Endodermal cell (in vitro differentiated cells): ENCODE data around the gene FAM53A. TPM values are rescaled to one million over a fixed set of nuclear protein-coding genes. Genes with fewer than 3 reads are reported as not detected.

Experiments used
- DNase-seq: peaks from one replicate; pipeline ENCODE4 v3.0.0-alpha.2; 2017
- H3K27ac ChIP-seq: 2 replicates; pipeline ENCODE4 v1.5.1; 2013; ENCODE audit warnings: mild to moderate bottlenecking, low read depth, low read length, moderate library complexity
- H3K27me3 ChIP-seq: 2 replicates; pipeline ENCODE4 v1.6.1; 2013; ENCODE audit warnings: mild to moderate bottlenecking, low read length, moderate library complexity; ENCODE audit not compliant: insufficient read depth, control insufficient read depth, poor library complexity, severe bottlenecking
- H3K36me3 ChIP-seq: 2 replicates; pipeline ENCODE4 v1.7.0; 2013; ENCODE audit warnings: mild to moderate bottlenecking, low read length, moderate library complexity; ENCODE audit not compliant: control insufficient read depth, insufficient read depth
- H3K4me1 ChIP-seq: one replicate; pipeline ENCODE4 v1.7.0; 2013; ENCODE audit warnings: low read length; ENCODE audit not compliant: control insufficient read depth, insufficient read depth
- H3K4me3 ChIP-seq: 2 replicates; pipeline ENCODE4 v1.5.1; 2013; ENCODE audit warnings: mild to moderate bottlenecking, low read length, moderate library complexity
- H3K9ac ChIP-seq: 2 replicates; pipeline ENCODE4 v1.6.1; 2013; ENCODE audit warnings: mild to moderate bottlenecking, low read length, moderate library complexity; ENCODE audit not compliant: poor library complexity, severe bottlenecking; ENCODE audit errors: extremely low read depth
- H3K9me3 ChIP-seq: 2 replicates; pipeline ENCODE4 v1.6.1; 2013; ENCODE audit warnings: mild to moderate bottlenecking, low read length, moderate library complexity; ENCODE audit not compliant: control insufficient read depth
- H3K27ac Mint-ChIP-seq: 2 replicates; pipeline ENCODE4 v1.8.0; 2020; ENCODE audit warnings: mixed read lengths
- H3K27me3 Mint-ChIP-seq: 2 replicates; pipeline ENCODE4 v1.8.0; 2021; ENCODE audit warnings: mild to moderate bottlenecking, mixed read lengths; ENCODE audit not compliant: insufficient read depth
- H3K36me3 Mint-ChIP-seq: 2 replicates; pipeline ENCODE4 v1.8.0; 2020; ENCODE audit warnings: low read depth, mixed read lengths
- H3K4me1 Mint-ChIP-seq: 2 replicates; pipeline ENCODE4 v1.8.0; 2020; ENCODE audit warnings: mixed read lengths
- H3K4me3 Mint-ChIP-seq: 2 replicates; pipeline ENCODE4 v1.8.0; 2020; ENCODE audit warnings: mild to moderate bottlenecking, moderate library complexity, mixed read lengths
- H3K9me3 Mint-ChIP-seq: 2 replicates; pipeline ENCODE4 v1.8.0; 2020; ENCODE audit warnings: mild to moderate bottlenecking, mixed read lengths
- CTCF ChIP-seq: fragments of 200-600 bp; sonication (generic); conservative IDR thresholded peaks from 2 replicates; pipeline ENCODE4 v1.5.0; 2021; ENCODE audit warnings: antibody characterized with exemption, mild to moderate bottlenecking
- WGBS, 2 experiments: methylation state at CpG; one replicate each; pipeline versions ENCODE4 v1.1.5 to v1.1.7; 2013; ENCODE audit warnings: missing lambda C conversion rate in 2 of 2, mixed read lengths in 1 of 2; ENCODE audit not compliant: insufficient coverage in 1 of 2, insufficient read length in 1 of 2; 5-methylcytosine and 5-hydroxymethylcytosine counted together
- total RNA-seq, 2 donors: library from RNA; stranded (reverse); fragmentation: NEBNext Ultra II Directional in 1 of 2; extraction: Animal tissue kit (Norgen Biotek cat#: 25700) in 1 of 2; gene quantifications; 2 replicates in 1 of 2; 3 replicates in 1 of 2; pipeline ENCODE4 v1.2.1, GENCODE V29; 2021

The FAM53A gene
- total RNA-seq, 2 donors from 2014 or later = 3.7 to 4.9 TPM

- WGBS, 2 experiments = 90 to 91% methylated on average over 19 of the region's 19 CpGs
- H3K4me3 Mint-ChIP-seq = no peak overlapping the region
- TF ChIP-seq CTCF = no peak
Observed at GRCh38 chr4:1593458-1593857, 90.7 kb downstream of the FAM53A start.

GRCh38 chr4:1592709-1593417 lies 91.2 kb downstream of the FAM53A start:
- no peak for TF ChIP-seq CTCF
- no peaks in the 10 kb centered on the region for H3K27me3 ChIP-seq
- WGBS, 2 experiments = 94% methylated on average over 37 to 62 of the region's 62 CpGs
- Mint-ChIP-seq H3K27ac (no peak overlapping the region), H3K9me3 (peaks cover 14% of the 10 kb centered on the region), H3K36me3 (no peaks in the 10 kb centered on the region), H3K4me3 (no peak overlapping the region), H3K4me1 (no peaks in the 10 kb centered on the region), H3K27me3 (peaks cover 5% of the 10 kb centered on the region)
- no peak for DNase-seq
- H3K36me3 ChIP-seq = no peaks in the 10 kb centered on the region
- H3K9me3 ChIP-seq = peaks cover 14% of the 10 kb centered on the region
- no peak overlapping the region for H3K9ac ChIP-seq
- no peak overlapping the region for H3K4me3 ChIP-seq
- no peak overlapping the region for H3K27ac ChIP-seq
- no peaks in the 10 kb centered on the region for H3K4me1 ChIP-seq

More at GRCh38 chr4:1593458-1593857, 90.7 kb downstream of the FAM53A start:
- Mint-ChIP-seq H3K27ac (no peak overlapping the region), H3K36me3 (no peaks in the 10 kb centered on the region), H3K27me3 (peaks cover under 1% of the 10 kb centered on the region), H3K4me1 (no peaks in the 10 kb centered on the region), H3K9me3 (peaks cover 12% of the 10 kb centered on the region)
- no peaks in the 10 kb centered on the region for H3K27me3 ChIP-seq
- H3K36me3 ChIP-seq = no peaks in the 10 kb centered on the region
- H3K27ac ChIP-seq = no peak overlapping the region
- peaks cover 14% of the 10 kb centered on the region for H3K9me3 ChIP-seq
- H3K9ac ChIP-seq = no peak overlapping the region
- no peak overlapping the region for H3K4me3 ChIP-seq
- DNase-seq = no peak
- H3K4me1 ChIP-seq = no peaks in the 10 kb centered on the region

- Mint-ChIP-seq H3K27me3 (peaks cover 6% of the 10 kb centered on the region), H3K9me3 (peaks cover 14% of the 10 kb centered on the region), H3K4me3 (no peak overlapping the region), H3K4me1 (no peaks in the 10 kb centered on the region), H3K27ac (no peak overlapping the region), H3K36me3 (no peaks in the 10 kb centered on the region)
- H3K27me3 ChIP-seq = no peaks in the 10 kb centered on the region
- H3K9me3 ChIP-seq = peaks cover 14% of the 10 kb centered on the region
- WGBS, 2 experiments = 94% methylated on average over 18 to 36 of the region's 36 CpGs
- DNase-seq = no peak
- no peak overlapping the region for H3K27ac ChIP-seq
- no peak overlapping the region for H3K9ac ChIP-seq
- no peak overlapping the region for H3K4me3 ChIP-seq
- no peak for TF ChIP-seq CTCF
- no peaks in the 10 kb centered on the region for H3K4me1 ChIP-seq
- no peaks in the 10 kb centered on the region for H3K36me3 ChIP-seq
Observed at GRCh38 chr4:1592068-1592708, 91.9 kb downstream of the FAM53A start.
